Stimulated activated CD8-positive, alpha-beta memory T cell treated with anti-CD3 and anti-CD28 coated beads, Interleukin-4, amount 100 ng/mL, for 1 hour (primary cell): ENCODE data around the gene LRP11.
"Not testable (repeated sequence)": the region's sequence is repeated elsewhere in the genome, so short reads cannot be mapped to it uniquely, and the experiment has no call there.

Source experiments
- DNase-seq, 2 donors: peaks; one replicate each; pipeline ENCODE4 v3.0.0-alpha.2; 2020; ENCODE audit warnings: low read depth in 2 of 2, low spot score in 1 of 2

Gene LRP11

GRCh38 chr6:149851461-149852110 is 12.6 kb downstream of the LRP11 start:
- no peak for DNase-seq

- not testable (repeated sequence) for DNase-seq
Measured at GRCh38 chr6:149848343-149848742, 15.8 kb downstream of the LRP11 start.

- no peak for DNase-seq
Measured at GRCh38 chr6:149847939-149848267, 16.3 kb downstream of the LRP11 start.

GRCh38 chr6:149846321-149846720 is 17.8 kb downstream of the LRP11 start:
- DNase-seq = no peak

- no peak for DNase-seq
Measured at GRCh38 chr6:149845549-149845948, 18.6 kb downstream of the LRP11 start.

GRCh38 chr6:149844480-149844879 is 19.7 kb downstream of the LRP11 start:
- no peak for DNase-seq

GRCh38 chr6:149844036-149844435 is 20.1 kb downstream of the LRP11 start:
- not testable (repeated sequence) for DNase-seq

- no peak for DNase-seq
Measured at GRCh38 chr6:149843051-149843633, 21.0 kb downstream of the LRP11 start.

GRCh38 chr6:149842331-149842730 is 21.8 kb downstream of the LRP11 start:
- no peak for DNase-seq

GRCh38 chr6:149840345-149841075 is 23.6 kb downstream of the LRP11 start:
- DNase-seq = no peak

GRCh38 chr6:149834513-149835481 is 29.4 kb downstream of the LRP11 start:
- peak; percentile 51 to 53 for DNase-seq

- no peak for DNase-seq
Measured at GRCh38 chr6:149833651-149834050, 30.5 kb downstream of the LRP11 start.

- no peak for DNase-seq
Measured at GRCh38 chr6:149831308-149831820, 32.8 kb downstream of the LRP11 start.

- DNase-seq = no peak
Measured at GRCh38 chr6:149830731-149831307, 33.3 kb downstream of the LRP11 start.

- DNase-seq = no peak
Measured at GRCh38 chr6:149825292-149825691, 38.9 kb downstream of the LRP11 start.

- no peak for DNase-seq
Measured at GRCh38 chr6:149823013-149823412, 41.1 kb downstream of the LRP11 start.

GRCh38 chr6:149821492-149821891 is 42.7 kb downstream of the LRP11 start:
- DNase-seq = no peak

GRCh38 chr6:149820506-149820905 is 43.7 kb downstream of the LRP11 start:
- DNase-seq = no peak

- no peak for DNase-seq
Measured at GRCh38 chr6:149815788-149816187, 48.4 kb downstream of the LRP11 start.

GRCh38 chr6:149813351-149813750 is 50.8 kb downstream of the LRP11 start:
- no peak for DNase-seq

- DNase-seq = no peak
Measured at GRCh38 chr6:149809798-149810197, 54.4 kb downstream of the LRP11 start.
